LNCaP clone FGC (cell line): ENCODE results near the gene HEPACAM2.

ENCODE experiments used
- DNase-seq: peaks from one replicate; pipeline ENCODE4 v3.0.0-alpha.2; 2011; ENCODE audit warnings: low read depth
- H3K4me3 ChIP-seq: 2 replicates; pipeline ENCODE4 v1.5.1; 2011; ENCODE audit warnings: mild to moderate bottlenecking, low read depth, low read length, control low read depth
- CTCF ChIP-seq: IDR thresholded peaks from 2 replicates; pipeline ENCODE4 v1.5.1; 2012; ENCODE audit warnings: mild to moderate bottlenecking; ENCODE audit not compliant: control insufficient read depth, insufficient read depth; ENCODE audit errors: extremely low read depth

HEPACAM2 gene

GRCh38 chr7:93231259-93231658 lies 5.0 kb upstream of the HEPACAM2 start:
- peak overlapping the region; percentile 92 for H3K4me3 ChIP-seq
- DNase-seq, result no peak
- TF ChIP-seq CTCF, result no peak

- peak; percentile 59 for TF ChIP-seq CTCF
- H3K4me3 ChIP-seq, result no peak overlapping the region
- peak; percentile 50 for DNase-seq
Measured at GRCh38 chr7:93228302-93228701, 2.0 kb upstream of the HEPACAM2 start.

- no peak for TF ChIP-seq CTCF
- DNase-seq, result no peak
- no peak overlapping the region for H3K4me3 ChIP-seq
Measured at GRCh38 chr7:93219868-93220267, 6.4 kb downstream of the HEPACAM2 start.

- no peak overlapping the region for H3K4me3 ChIP-seq
- DNase-seq, result no peak
- TF ChIP-seq CTCF, result no peak
Measured at GRCh38 chr7:93218997-93219827, 7.1 kb downstream of the HEPACAM2 start.

GRCh38 chr7:93212881-93213280 lies 13.4 kb downstream of the HEPACAM2 start:
- DNase-seq, result peak; percentile 69
- TF ChIP-seq CTCF, result no peak
- H3K4me3 ChIP-seq, result no peak overlapping the region

- no peak for TF ChIP-seq CTCF
- no peak overlapping the region for H3K4me3 ChIP-seq
- DNase-seq, result no peak
Measured at GRCh38 chr7:93211228-93211818, 14.9 kb downstream of the HEPACAM2 start.

DNA sequence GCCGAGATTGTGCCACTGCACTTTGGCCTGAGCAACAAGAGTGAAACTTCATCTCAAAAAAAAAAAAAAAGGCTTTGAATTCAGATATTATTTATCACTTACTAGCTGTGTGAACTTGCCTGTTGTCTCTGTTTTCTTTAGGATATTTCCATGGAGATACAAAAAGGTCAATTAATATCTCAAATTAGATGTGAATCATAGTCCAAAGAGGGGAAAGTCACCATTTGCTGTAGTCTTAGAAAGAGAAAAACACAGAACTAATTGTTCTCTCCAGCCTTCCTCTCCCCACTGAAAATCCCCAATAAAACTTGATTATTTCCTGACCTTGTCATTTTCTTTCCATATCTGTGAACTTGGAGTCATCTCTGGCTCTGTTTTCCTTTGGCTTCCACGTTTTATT lies 21.2 kb downstream of the HEPACAM2 start:
- TF ChIP-seq CTCF, result no peak
- H3K4me3 ChIP-seq, result no peak overlapping the region
- no peak for DNase-seq
